IMR-90 (cell line): Measurements from ENCODE around the gene CYS1.

Experiments used
- MAFK ChIP-seq: IDR thresholded peaks from 2 replicates; pipeline ENCODE4 v1.6.1; 2012; ENCODE audit warnings: low read depth, low read length, improper control_type of control experiment
- TF ChIP-seq, protein P1 (sequence below): conservative IDR thresholded peaks from 2 replicates; pipeline ENCODE4 v1.5.1; 2012; ENCODE audit warnings: mild to moderate bottlenecking, low read depth, low read length, improper control_type of control experiment

DNA sequence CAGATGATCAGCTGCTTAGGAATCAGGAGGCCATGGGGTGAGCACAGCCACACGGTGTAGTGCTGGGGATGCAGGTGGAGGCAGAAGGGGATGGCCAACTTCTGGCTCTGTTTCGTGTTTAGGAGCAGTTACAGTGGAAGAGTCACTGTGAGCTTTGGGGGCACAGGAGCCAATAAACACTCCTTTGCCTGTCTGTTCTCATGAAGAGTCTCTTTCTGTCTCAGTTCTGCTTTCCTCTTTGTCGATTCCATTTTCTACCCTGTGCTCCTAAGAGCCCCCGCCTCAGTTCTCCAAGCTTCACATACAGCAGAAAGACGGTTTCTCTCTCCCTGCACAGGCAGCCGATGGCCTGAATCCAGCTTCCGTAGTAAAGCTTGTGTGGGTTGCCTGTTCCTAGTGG, 21.3 kb upstream of the CYS1 start:
- TF ChIP-seq, protein P1, sequence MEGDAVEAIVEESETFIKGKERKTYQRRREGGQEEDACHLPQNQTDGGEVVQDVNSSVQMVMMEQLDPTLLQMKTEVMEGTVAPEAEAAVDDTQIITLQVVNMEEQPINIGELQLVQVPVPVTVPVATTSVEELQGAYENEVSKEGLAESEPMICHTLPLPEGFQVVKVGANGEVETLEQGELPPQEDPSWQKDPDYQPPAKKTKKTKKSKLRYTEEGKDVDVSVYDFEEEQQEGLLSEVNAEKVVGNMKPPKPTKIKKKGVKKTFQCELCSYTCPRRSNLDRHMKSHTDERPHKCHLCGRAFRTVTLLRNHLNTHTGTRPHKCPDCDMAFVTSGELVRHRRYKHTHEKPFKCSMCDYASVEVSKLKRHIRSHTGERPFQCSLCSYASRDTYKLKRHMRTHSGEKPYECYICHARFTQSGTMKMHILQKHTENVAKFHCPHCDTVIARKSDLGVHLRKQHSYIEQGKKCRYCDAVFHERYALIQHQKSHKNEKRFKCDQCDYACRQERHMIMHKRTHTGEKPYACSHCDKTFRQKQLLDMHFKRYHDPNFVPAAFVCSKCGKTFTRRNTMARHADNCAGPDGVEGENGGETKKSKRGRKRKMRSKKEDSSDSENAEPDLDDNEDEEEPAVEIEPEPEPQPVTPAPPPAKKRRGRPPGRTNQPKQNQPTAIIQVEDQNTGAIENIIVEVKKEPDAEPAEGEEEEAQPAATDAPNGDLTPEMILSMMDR: no peak
- no peak for TF ChIP-seq MAFK
